Lower lobe of right lung (tissue), 2 donors: ENCODE data around the gene B3GNT3. TPM values are rescaled to one million over a fixed set of nuclear protein-coding genes. Genes with fewer than 3 reads are reported as not detected.
A peak's percentile ranks its signal among the peaks of the same experiment; 100 is the strongest.
"Not testable (repeated sequence)": the region's sequence is repeated elsewhere in the genome, so short reads cannot be mapped to it uniquely, and the experiment has no call there.

Experiments
- ATAC-seq, 2 donors: fragments of 200-7000 bp; cut with Tn5 transposase; one replicate each; pipeline ENCODE4 v1.9.1; 2020 to 2022; ENCODE audit warnings: mild to moderate bottlenecking in 2 of 2, moderate library complexity in 2 of 2
- DNase-seq: peaks from one replicate; pipeline ENCODE4 v3.0.0-alpha.2; 2020
- H3K27ac ChIP-seq: fragments of 200-600 bp; one replicate; pipeline ENCODE4 v1.8.0; 2022
- H3K27me3 ChIP-seq: fragments of 200-600 bp; one replicate; pipeline ENCODE4 v1.8.0; 2022; ENCODE audit warnings: low read depth
- H3K36me3 ChIP-seq: fragments of 200-600 bp; one replicate; pipeline ENCODE4 v1.8.0; 2022; ENCODE audit warnings: mild to moderate bottlenecking
- H3K4me1 ChIP-seq: fragments of 200-600 bp; one replicate; pipeline ENCODE4 v1.8.0; 2022
- H3K4me3 ChIP-seq: fragments of 200-600 bp; one replicate; pipeline ENCODE4 v1.8.0; 2022; ENCODE audit warnings: mild to moderate bottlenecking
- H3K9me3 ChIP-seq: fragments of 200-600 bp; one replicate; pipeline ENCODE4 v1.8.0; 2022
- CTCF ChIP-seq: fragments of 200-600 bp; IDR thresholded peaks from one replicate; pipeline ENCODE4 v1.8.0; 2022; ENCODE audit warnings: antibody characterized with exemption, mild to moderate bottlenecking
- intact Hi-C: fragments of 100-400 bp; cut with DNase I; formaldehyde crosslinking; loops from one replicate; pipeline ENCODE4 v1.11.0; 2022
- total RNA-seq: library from RNA; stranded (reverse); fragmentation: NEBNext Ultra II Directional; extraction: Animal tissue kit (Norgen Biotek cat#: 25700); gene quantifications from one replicate; pipeline ENCODE4 v1.2.1, GENCODE V29; 2021
- donor health status: DM: no; HTN: yes; CAD: no; lungs with severe emphysema.

Gene B3GNT3
- total RNA-seq, 1 donor from 2014 or later: 1.6 TPM

GRCh38 chr19:17796013-17796837 is 1.3 kb downstream of the B3GNT3 start:
- H3K4me3 ChIP-seq: no peak overlapping the region
- peaks cover 43% of the 10 kb centered on the region for H3K27me3 ChIP-seq
- intact Hi-C loops: no loop called here
- H3K9me3 ChIP-seq: no peaks in the 10 kb centered on the region
- no peaks in the 10 kb centered on the region for H3K36me3 ChIP-seq
- no peak overlapping the region for H3K27ac ChIP-seq
- peaks cover 17% of the 10 kb centered on the region for H3K4me1 ChIP-seq
- TF ChIP-seq CTCF: no peak
- ATAC-seq: peak in 1 of 2 donors; percentile 60
- DNase-seq: no peak

DNA sequence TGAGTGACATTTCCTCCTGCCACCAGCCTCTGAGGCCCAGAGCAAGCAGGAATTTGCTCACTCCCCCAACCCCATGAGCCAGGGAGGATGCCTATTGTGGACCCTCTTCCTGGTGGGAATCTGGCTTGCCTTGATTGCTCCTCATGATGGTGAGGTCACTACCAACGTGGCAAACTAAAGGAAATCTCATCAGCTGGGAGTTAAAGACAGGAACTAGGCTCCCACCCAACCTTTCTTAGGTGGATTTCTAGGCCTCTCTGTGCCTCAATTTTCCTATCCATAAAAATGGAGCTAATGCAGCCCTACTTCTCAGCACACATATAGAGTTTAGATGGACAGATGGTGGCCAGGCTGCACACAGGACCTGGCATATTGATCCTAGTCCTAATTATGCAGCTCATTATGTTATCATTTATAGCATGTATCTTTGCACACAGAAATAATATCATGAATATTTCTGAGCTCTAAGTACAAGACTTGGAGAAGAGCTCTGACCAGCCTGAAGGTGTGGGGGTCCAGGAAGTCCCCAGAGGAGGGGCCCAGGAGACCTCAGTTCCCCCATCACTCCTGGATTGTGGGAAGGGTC is 2.0 kb downstream of the B3GNT3 start:
- H3K27me3 ChIP-seq: peaks cover 43% of the 10 kb centered on the region
- H3K36me3 ChIP-seq: no peaks in the 10 kb centered on the region
- H3K27ac ChIP-seq: no peak overlapping the region
- DNase-seq (no peak), ATAC-seq (no peak)
- peaks cover 13% of the 10 kb centered on the region for H3K4me1 ChIP-seq
- no peak for TF ChIP-seq CTCF
- intact Hi-C loops: no loop called here
- H3K9me3 ChIP-seq: no peaks in the 10 kb centered on the region
- no peak overlapping the region for H3K4me3 ChIP-seq

- TF ChIP-seq CTCF: no peak
- intact Hi-C loops: no loop called here
- H3K27me3 ChIP-seq: peaks cover 43% of the 10 kb centered on the region
- ATAC-seq (peak in 1 of 2 donors; percentile 35), DNase-seq (no peak)
- no peaks in the 10 kb centered on the region for H3K9me3 ChIP-seq
- H3K27ac ChIP-seq: no peak overlapping the region
- no peaks in the 10 kb centered on the region for H3K36me3 ChIP-seq
- peaks cover 13% of the 10 kb centered on the region for H3K4me1 ChIP-seq
- no peak overlapping the region for H3K4me3 ChIP-seq
Observed at GRCh38 chr19:17797424-17798201, 2.7 kb downstream of the B3GNT3 start.

GRCh38 chr19:17798599-17798998 is 3.7 kb downstream of the B3GNT3 start:
- ATAC-seq, H3K36me3 ChIP-seq, intact Hi-C loops, H3K9me3 ChIP-seq, H3K27ac ChIP-seq, DNase-seq, H3K4me3 ChIP-seq: not testable (repeated sequence)
- H3K27me3 ChIP-seq: peaks cover 38% of the 10 kb centered on the region
- H3K4me1 ChIP-seq: peaks cover 20% of the 10 kb centered on the region

DNA sequence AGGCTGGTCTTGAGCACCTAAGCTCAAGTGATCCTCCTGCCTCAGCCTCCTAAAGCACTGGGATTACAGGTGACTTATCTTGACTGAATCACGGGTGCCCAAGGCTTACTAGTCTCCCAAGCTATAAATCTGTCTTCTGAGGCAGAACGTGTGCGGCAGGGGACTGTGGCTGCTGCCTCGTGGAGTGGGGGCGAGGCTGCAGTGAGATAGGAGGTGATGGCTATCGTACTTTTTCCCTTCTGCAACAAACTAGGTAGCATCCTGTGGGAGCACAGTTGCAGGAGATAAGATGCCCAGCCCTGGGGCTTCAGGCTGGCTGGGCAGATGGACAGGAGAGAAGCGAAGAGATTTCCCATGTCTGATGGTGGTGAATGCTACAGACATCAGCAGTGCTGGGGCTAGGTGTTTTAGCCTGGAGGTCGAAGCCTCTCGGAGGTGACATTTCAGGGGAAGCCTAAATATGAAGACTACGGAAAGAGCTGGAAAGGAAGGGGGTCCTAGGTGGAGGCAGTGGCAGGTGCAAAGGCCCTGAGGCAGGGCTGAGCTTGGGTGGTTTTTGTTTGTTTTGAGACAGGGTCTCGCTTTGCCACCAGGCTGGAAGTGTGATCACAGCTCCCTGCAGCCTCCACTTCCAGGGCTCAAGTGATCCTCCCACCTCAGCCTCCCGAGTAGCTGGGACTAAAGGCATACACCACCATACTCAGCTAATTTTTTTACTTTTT is 7.4 kb downstream of the B3GNT3 start:
- TF ChIP-seq CTCF: no peak
- H3K36me3 ChIP-seq: no peaks in the 10 kb centered on the region
- ATAC-seq: no peak
- no peak for DNase-seq
- no peaks in the 10 kb centered on the region for H3K9me3 ChIP-seq
- peaks cover 8% of the 10 kb centered on the region for H3K4me1 ChIP-seq
- H3K27me3 ChIP-seq: peaks cover 4% of the 10 kb centered on the region
- no peak overlapping the region for H3K4me3 ChIP-seq
- intact Hi-C loops: no loop called here
- no peak overlapping the region for H3K27ac ChIP-seq
